ENCODE data around the gene NFKB1.
A peak's percentile ranks its signal among the peaks of the same experiment; 100 is the strongest.
"Not testable (repeated sequence)": the region's sequence is repeated elsewhere in the genome, so short reads cannot be mapped to it uniquely, and the experiment has no call there.

Gene NFKB1

GRCh38 chr4:102500696-102501446 is at the start of gene NFKB1:
TSS of gene NFKB1 (plus strand) at chr4:102501359. CDS start at chr4:102525519, 24,160 bp downstream.
- peak within 1 kb of the TSS; percentile 90 for H3K4me3 Mint-ChIP-seq
- H3K27ac Mint-ChIP-seq = peak within 1 kb of the TSS; percentile 98
- peaks cover 7% of the 10 kb centered on the region for H3K9me3 Mint-ChIP-seq (ENCODE audit: low read depth)
- peaks cover 14% of the 10 kb centered on the region for H3K36me3 Mint-ChIP-seq
- H3K4me1 Mint-ChIP-seq (ENCODE audit: low read depth) = peaks cover 31% of the 10 kb centered on the region
- H3K27me3 Mint-ChIP-seq = no peaks in the 10 kb centered on the region

GRCh38 chr4:102452854-102453253 is 48.3 kb upstream of the NFKB1 start:
- H3K4me3 Mint-ChIP-seq = no peak overlapping the region
- no peaks in the 10 kb centered on the region for H3K9me3 Mint-ChIP-seq (ENCODE audit: low read depth)
- H3K4me1 Mint-ChIP-seq (ENCODE audit: low read depth) = peaks cover 26% of the 10 kb centered on the region
- no peaks in the 10 kb centered on the region for H3K36me3 Mint-ChIP-seq
- no peaks in the 10 kb centered on the region for H3K27me3 Mint-ChIP-seq
- peak overlapping the region; percentile 8 for H3K27ac Mint-ChIP-seq

GRCh38 chr4:102453827-102454226 is 47.3 kb upstream of the NFKB1 start:
- Mint-ChIP-seq H3K9me3 (ENCODE audit: low read depth) (no peaks in the 10 kb centered on the region), H3K27me3 (no peaks in the 10 kb centered on the region), H3K36me3 (no peaks in the 10 kb centered on the region), H3K27ac (no peak overlapping the region), H3K4me3 (no peak overlapping the region), H3K4me1 (ENCODE audit: low read depth) (peaks cover 26% of the 10 kb centered on the region)

GRCh38 chr4:102454268-102454667 is 46.9 kb upstream of the NFKB1 start:
- Mint-ChIP-seq H3K4me1 (ENCODE audit: low read depth) (peaks cover 26% of the 10 kb centered on the region), H3K27me3 (no peaks in the 10 kb centered on the region), H3K9me3 (ENCODE audit: low read depth) (no peaks in the 10 kb centered on the region), H3K36me3 (peaks cover 3% of the 10 kb centered on the region), H3K27ac (no peak overlapping the region), H3K4me3 (no peak overlapping the region)

GRCh38 chr4:102454981-102455685 is 46.0 kb upstream of the NFKB1 start:
- Mint-ChIP-seq H3K27me3 (no peaks in the 10 kb centered on the region), H3K36me3 (peaks cover 9% of the 10 kb centered on the region), H3K4me1 (ENCODE audit: low read depth) (peaks cover 20% of the 10 kb centered on the region), H3K4me3 (no peak overlapping the region), H3K27ac (no peak overlapping the region), H3K9me3 (ENCODE audit: low read depth) (peaks cover 6% of the 10 kb centered on the region)

- Mint-ChIP-seq H3K27ac (no peak overlapping the region), H3K9me3 (ENCODE audit: low read depth) (peaks cover 8% of the 10 kb centered on the region)
Measured at GRCh38 chr4:102455750-102456149, 45.4 kb upstream of the NFKB1 start.

GRCh38 chr4:102466298-102466697 is 34.9 kb upstream of the NFKB1 start:
- H3K27ac Mint-ChIP-seq = no peak overlapping the region
- peaks cover 29% of the 10 kb centered on the region for H3K4me1 Mint-ChIP-seq (ENCODE audit: low read depth)
- no peaks in the 10 kb centered on the region for H3K27me3 Mint-ChIP-seq
- H3K4me3 Mint-ChIP-seq = no peak overlapping the region
- peaks cover 9% of the 10 kb centered on the region for H3K9me3 Mint-ChIP-seq (ENCODE audit: low read depth)
- no peaks in the 10 kb centered on the region for H3K36me3 Mint-ChIP-seq

More at GRCh38 chr4:102455750-102456149, 45.4 kb upstream of the NFKB1 start:
- Mint-ChIP-seq H3K36me3 (peaks cover 14% of the 10 kb centered on the region), H3K4me1 (ENCODE audit: low read depth) (peaks cover 16% of the 10 kb centered on the region), H3K27me3 (no peaks in the 10 kb centered on the region), H3K4me3 (no peak overlapping the region)

GRCh38 chr4:102469806-102470205 is 31.4 kb upstream of the NFKB1 start:
- H3K36me3 Mint-ChIP-seq = no peaks in the 10 kb centered on the region
- no peak overlapping the region for H3K4me3 Mint-ChIP-seq
- peaks cover 32% of the 10 kb centered on the region for H3K4me1 Mint-ChIP-seq (ENCODE audit: low read depth)
- no peak overlapping the region for H3K27ac Mint-ChIP-seq
- no peaks in the 10 kb centered on the region for H3K27me3 Mint-ChIP-seq
- no peaks in the 10 kb centered on the region for H3K9me3 Mint-ChIP-seq (ENCODE audit: low read depth)

- Mint-ChIP-seq H3K4me1 (ENCODE audit: low read depth) (peaks cover 19% of the 10 kb centered on the region), H3K27ac (no peak overlapping the region), H3K4me3 (no peak overlapping the region), H3K36me3 (peaks cover 4% of the 10 kb centered on the region), H3K27me3 (no peaks in the 10 kb centered on the region), H3K9me3 (ENCODE audit: low read depth) (no peaks in the 10 kb centered on the region)
Measured at GRCh38 chr4:102472441-102473013, 28.6 kb upstream of the NFKB1 start.

GRCh38 chr4:102473476-102473875 is 27.7 kb upstream of the NFKB1 start:
- H3K27ac Mint-ChIP-seq = no peak overlapping the region
- no peaks in the 10 kb centered on the region for H3K27me3 Mint-ChIP-seq
- peaks cover 4% of the 10 kb centered on the region for H3K36me3 Mint-ChIP-seq
- H3K4me3 Mint-ChIP-seq = no peak overlapping the region
- H3K4me1 Mint-ChIP-seq (ENCODE audit: low read depth) = peaks cover 19% of the 10 kb centered on the region
- no peaks in the 10 kb centered on the region for H3K9me3 Mint-ChIP-seq (ENCODE audit: low read depth)

- Mint-ChIP-seq H3K4me3 (no peak overlapping the region), H3K9me3 (ENCODE audit: low read depth) (peaks cover 6% of the 10 kb centered on the region), H3K27ac (no peak overlapping the region), H3K4me1 (ENCODE audit: low read depth) (peaks cover 12% of the 10 kb centered on the region), H3K27me3 (no peaks in the 10 kb centered on the region), H3K36me3 (peaks cover 9% of the 10 kb centered on the region)
Measured at GRCh38 chr4:102474736-102475504, 26.2 kb upstream of the NFKB1 start.

GRCh38 chr4:102477657-102478056 is 23.5 kb upstream of the NFKB1 start:
- H3K27me3 Mint-ChIP-seq = no peaks in the 10 kb centered on the region
- no peak overlapping the region for H3K27ac Mint-ChIP-seq
- peaks cover 9% of the 10 kb centered on the region for H3K36me3 Mint-ChIP-seq
- H3K4me3 Mint-ChIP-seq = no peak overlapping the region
- peaks cover 5% of the 10 kb centered on the region for H3K4me1 Mint-ChIP-seq (ENCODE audit: low read depth)
- H3K9me3 Mint-ChIP-seq (ENCODE audit: low read depth) = peaks cover 6% of the 10 kb centered on the region

GRCh38 chr4:102478186-102478585 is 23.0 kb upstream of the NFKB1 start:
- Mint-ChIP-seq H3K4me3 (no peak overlapping the region), H3K9me3 (ENCODE audit: low read depth) (peaks cover 6% of the 10 kb centered on the region), H3K27me3 (no peaks in the 10 kb centered on the region), H3K4me1 (ENCODE audit: low read depth) (peaks cover 5% of the 10 kb centered on the region), H3K27ac (no peak overlapping the region), H3K36me3 (peaks cover 9% of the 10 kb centered on the region)

- not testable (repeated sequence) for H3K4me3 Mint-ChIP-seq; H3K27me3 Mint-ChIP-seq; H3K27ac Mint-ChIP-seq; H3K9me3 Mint-ChIP-seq (ENCODE audit: low read depth); H3K36me3 Mint-ChIP-seq
- peaks cover 10% of the 10 kb centered on the region for H3K4me1 Mint-ChIP-seq (ENCODE audit: low read depth)
Measured at GRCh38 chr4:102479832-102480231, 21.3 kb upstream of the NFKB1 start.

GRCh38 chr4:102483120-102483519 is 18.0 kb upstream of the NFKB1 start:
- no peak overlapping the region for H3K27ac Mint-ChIP-seq
- H3K4me1 Mint-ChIP-seq (ENCODE audit: low read depth) = peaks cover 12% of the 10 kb centered on the region
- H3K9me3 Mint-ChIP-seq (ENCODE audit: low read depth) = peaks cover 6% of the 10 kb centered on the region
- peaks cover 13% of the 10 kb centered on the region for H3K36me3 Mint-ChIP-seq
- no peak overlapping the region for H3K4me3 Mint-ChIP-seq
- H3K27me3 Mint-ChIP-seq = no peaks in the 10 kb centered on the region
